Lower leg skin (tissue), 4 donors: ENCODE data around the gene ISOC2. TPM values are rescaled to one million over a fixed set of nuclear protein-coding genes. Genes with fewer than 3 reads are reported as not detected.
"Not testable (repeated sequence)": the region's sequence is repeated elsewhere in the genome, so short reads cannot be mapped to it uniquely, and the experiment has no call there.

Source experiments
- DNase-seq, 2 donors: peaks; one replicate each; pipeline ENCODE4 v3.0.0-alpha.2; 2019; ENCODE audit warnings: low spot score in 2 of 2
- H3K4me3 ChIP-seq: fragments of 200-600 bp; sonication (generic); 2 replicates; pipeline ENCODE4 v1.5.1; 2017; ENCODE audit warnings: mild to moderate bottlenecking, low read depth; ENCODE audit not compliant: poor library complexity, severe bottlenecking
- CTCF ChIP-seq, 3 donors: fragments of 450-650 bp; IDR thresholded peaks; one replicate each; pipeline ENCODE4 v1.5.1; 2016; ENCODE audit warnings: antibody characterized with exemption in 3 of 3, mild to moderate bottlenecking in 3 of 3, moderate library complexity in 2 of 3
- POLR2A ChIP-seq, 2 donors: fragments of 450-650 bp; IDR thresholded peaks; one replicate each; pipeline ENCODE4 v1.6.1; 2016 to 2017; ENCODE audit warnings: antibody characterized with exemption in 2 of 2, mild to moderate bottlenecking in 1 of 2, moderate library complexity in 1 of 2
- WGBS, 2 donors: methylation state at CpG; one replicate each; pipeline ENCODE4 v1.1.5; 2018; 5-methylcytosine and 5-hydroxymethylcytosine counted together
- intact Hi-C: fragments of 100-400 bp; cut with DNase I; formaldehyde crosslinking; loops from one replicate; pipeline ENCODE4 v1.15.0; 2023; ENCODE audit warnings: low total_unique reads
- total RNA-seq, 4 donors: library from RNA; depleted of rRNA; stranded (reverse); fragments of >200 nt; gene quantifications; one replicate each; pipeline ENCODE4 v1.1.0, GENCODE V29; 2016

The ISOC2 gene
- total RNA-seq, 4 donors from 2014 or later = 31.0 to 73.1 (median 66.4) TPM

GRCh38 chr19:55410168-55410567 lies 51.3 kb downstream of the ISOC2 start:
- H3K4me3 ChIP-seq = no peak overlapping the region
- 96 to 98% methylated on average over 2 of the region's 2 CpGs for WGBS, 2 donors
- intact Hi-C loops = no loop called here

GRCh38 chr19:55409179-55409578 lies 52.3 kb downstream of the ISOC2 start:
- intact Hi-C loops = loop anchor here (5.0 kb wide), 1 partner anchor 233 kb away; the partner anchor contains the start of genes ZNF580 and ZNF581

More at GRCh38 chr19:55410168-55410567, 51.3 kb downstream of the ISOC2 start:
- no peak for DNase-seq
- TF ChIP-seq CTCF (IDR thresholded peaks at IDR 0.05) (no peak), POLR2A (IDR thresholded peaks at IDR 0.05) (no peak)

GRCh38 chr19:55408533-55408872 lies 52.9 kb downstream of the ISOC2 start:
- intact Hi-C loops = loop anchor here (5.0 kb wide), 1 partner anchor 234 kb away; the partner anchor contains the start of genes ZNF580 and ZNF581
- TF ChIP-seq POLR2A (IDR thresholded peaks at IDR 0.05) (no peak), CTCF (IDR thresholded peaks at IDR 0.05) (no peak)
- no peak for DNase-seq
- 59 to 64% methylated on average over 9 of the region's 9 CpGs for WGBS, 2 donors
- H3K4me3 ChIP-seq = peak overlapping the region; percentile 10

More at GRCh38 chr19:55409179-55409578, 52.3 kb downstream of the ISOC2 start:
- WGBS, 2 donors = 89 to 91% methylated on average over 8 of the region's 8 CpGs
- DNase-seq, H3K4me3 ChIP-seq: not testable (repeated sequence)

GRCh38 chr19:55407800-55408532 lies 53.5 kb downstream of the ISOC2 start:
- peak overlapping the region; percentile 74 for H3K4me3 ChIP-seq
- DNase-seq = peak; percentile 99 to 100
- 1% methylated on average over 56 to 65 of the region's 72 CpGs for WGBS, 2 donors
- intact Hi-C loops = loop anchor here (5.0 kb wide), 1 partner anchor 234 kb away; the partner anchor contains the start of genes ZNF580 and ZNF581
- TF ChIP-seq POLR2A (IDR thresholded peaks at IDR 0.05) (no peak), CTCF (IDR thresholded peaks at IDR 0.05) (no peak)

GRCh38 chr19:55407550-55407799 lies 54.0 kb downstream of the ISOC2 start, which contains the start of gene UBE2S:
Gene UBE2S (minus strand): TSS chr19:55407788. CDS start chr19:55407589, 199 bp downstream.
- peak in 1 of 2 donors; percentile 84 for TF ChIP-seq POLR2A (IDR thresholded peaks at IDR 0.05)
- intact Hi-C loops = loop anchor here (5.0 kb wide), 1 partner anchor 235 kb away; the partner anchor contains the start of genes ZNF580 and ZNF581
- not testable (repeated sequence) for DNase-seq
- WGBS, 2 donors = 0% methylated on average over 3 to 17 of the region's 36 CpGs
- H3K4me3 ChIP-seq = peak within 1 kb of the TSS; percentile 74

- H3K4me3 ChIP-seq = peak overlapping the region; percentile 74
- intact Hi-C loops = loop anchor here (5.0 kb wide), 1 partner anchor 235 kb away; the partner anchor contains the start of genes ZNF580 and ZNF581
- peak in 1 of 2 donors; percentile 88 for DNase-seq
- 17 to 27% methylated on average over 26 to 32 of the region's 35 CpGs for WGBS, 2 donors
- no peak for TF ChIP-seq CTCF (IDR thresholded peaks at IDR 0.05)
- TF ChIP-seq POLR2A (IDR thresholded peaks at IDR 0.05) = no peak
These were observed 54.5 kb downstream of the ISOC2 start for GRCh38 chr19:55406826-55407549.
